Limb (tissue), 2 donors: Measurements from ENCODE around the gene KCNK5.

ENCODE experiments used
- DNase-seq, 2 donors: peaks; one replicate each; pipeline ENCODE4 v3.0.0-alpha.2; 2016; ENCODE audit errors: extremely low spot score in 2 of 2

The KCNK5 gene

DNA sequence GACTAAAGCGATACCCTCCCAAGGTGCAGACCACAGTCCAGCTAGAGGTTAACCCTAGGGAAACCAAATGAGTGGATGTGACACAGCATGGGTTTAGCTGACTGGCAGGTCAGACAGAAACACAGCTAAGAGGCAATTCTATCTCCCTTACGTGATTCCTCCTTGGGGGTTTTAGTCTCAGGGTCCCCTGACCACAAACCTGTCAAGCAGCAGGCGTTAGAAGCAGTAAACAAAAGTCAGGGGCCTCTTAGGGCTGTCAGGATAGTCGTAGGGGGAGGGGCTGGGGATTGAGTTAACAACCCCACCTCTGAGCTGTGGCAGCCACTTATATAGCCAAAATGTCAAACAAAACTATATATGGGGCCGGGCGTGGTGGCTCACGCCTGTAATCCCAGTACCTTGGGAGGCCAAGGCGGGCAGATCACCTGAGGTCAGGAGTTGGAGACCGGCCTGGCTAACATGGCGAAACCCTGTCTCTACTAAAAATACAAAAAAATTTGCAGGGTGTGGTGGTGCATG lies 13.6 kb downstream of the KCNK5 start:
- DNase-seq, result no peak

DNA sequence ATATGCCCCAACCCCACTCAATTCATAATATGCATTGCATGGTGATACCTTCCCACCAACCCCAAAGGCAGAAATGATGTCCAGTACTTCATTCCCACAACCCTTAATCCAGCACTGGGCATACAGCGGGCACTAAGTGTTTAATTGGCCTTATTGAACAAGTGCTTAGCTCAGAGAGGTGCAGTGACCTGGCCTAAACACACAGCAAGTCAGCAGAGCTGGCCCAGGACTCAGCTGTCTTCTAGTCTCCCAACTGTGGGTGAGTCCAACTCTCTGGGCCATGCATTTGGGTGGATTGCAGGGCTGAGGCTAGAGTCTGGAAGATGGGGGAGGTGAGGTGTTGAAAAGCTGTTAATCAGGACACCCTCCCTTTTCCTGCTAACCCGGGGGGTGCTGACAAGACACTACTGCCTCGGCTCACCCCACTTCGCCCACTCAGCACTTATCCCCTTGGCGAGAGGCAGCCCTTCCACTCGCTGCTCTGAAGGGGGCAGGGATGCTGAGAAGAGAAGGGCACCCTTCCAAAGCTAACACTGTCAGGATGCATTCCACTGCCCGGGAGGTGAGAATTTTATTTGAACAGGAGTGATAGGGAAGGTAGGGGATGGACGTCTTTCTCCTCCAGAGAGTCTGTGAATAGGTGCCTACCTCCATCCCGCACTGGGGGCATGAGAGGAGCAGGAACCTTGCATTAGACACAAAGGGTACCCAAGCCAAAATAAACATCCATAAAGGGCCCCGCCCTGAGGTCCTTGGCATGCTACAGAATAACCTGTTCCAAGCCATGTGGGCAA lies 14.2 kb downstream of the KCNK5 start:
- DNase-seq, result no peak

DNA sequence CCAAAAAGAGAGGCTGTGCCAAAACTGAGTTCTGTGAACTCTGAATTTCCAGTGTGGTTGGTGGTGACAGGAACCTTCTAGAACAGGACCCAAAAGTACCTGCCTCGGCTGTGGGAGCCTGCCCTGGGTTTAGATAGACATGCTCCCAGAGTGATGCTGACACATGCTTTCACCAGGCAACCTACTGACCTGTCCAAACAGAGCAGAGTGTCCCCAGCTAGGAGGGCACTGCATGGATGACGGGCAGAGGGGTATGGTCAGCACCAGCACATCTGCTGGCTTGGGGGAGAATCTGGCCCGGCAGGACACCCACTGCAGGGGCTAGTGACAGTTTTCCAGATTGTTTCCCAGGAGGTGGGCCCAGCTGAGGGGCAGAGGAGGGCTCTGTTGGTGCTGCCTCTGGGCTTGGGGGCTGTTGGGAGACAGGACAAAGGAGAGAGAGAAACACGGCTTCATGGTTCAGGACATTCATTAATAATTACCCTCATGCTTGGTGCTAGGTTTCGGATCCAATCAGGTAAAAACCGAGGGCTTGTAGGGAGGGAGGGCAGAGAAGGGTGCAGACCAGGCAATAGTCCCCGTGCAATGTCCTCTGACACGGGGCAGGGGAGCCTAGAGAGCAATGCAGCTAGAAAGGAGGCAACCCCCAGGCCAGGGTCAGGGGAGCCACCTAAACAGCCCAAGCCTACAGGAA lies 15.0 kb downstream of the KCNK5 start:
- no peak for DNase-seq

DNA sequence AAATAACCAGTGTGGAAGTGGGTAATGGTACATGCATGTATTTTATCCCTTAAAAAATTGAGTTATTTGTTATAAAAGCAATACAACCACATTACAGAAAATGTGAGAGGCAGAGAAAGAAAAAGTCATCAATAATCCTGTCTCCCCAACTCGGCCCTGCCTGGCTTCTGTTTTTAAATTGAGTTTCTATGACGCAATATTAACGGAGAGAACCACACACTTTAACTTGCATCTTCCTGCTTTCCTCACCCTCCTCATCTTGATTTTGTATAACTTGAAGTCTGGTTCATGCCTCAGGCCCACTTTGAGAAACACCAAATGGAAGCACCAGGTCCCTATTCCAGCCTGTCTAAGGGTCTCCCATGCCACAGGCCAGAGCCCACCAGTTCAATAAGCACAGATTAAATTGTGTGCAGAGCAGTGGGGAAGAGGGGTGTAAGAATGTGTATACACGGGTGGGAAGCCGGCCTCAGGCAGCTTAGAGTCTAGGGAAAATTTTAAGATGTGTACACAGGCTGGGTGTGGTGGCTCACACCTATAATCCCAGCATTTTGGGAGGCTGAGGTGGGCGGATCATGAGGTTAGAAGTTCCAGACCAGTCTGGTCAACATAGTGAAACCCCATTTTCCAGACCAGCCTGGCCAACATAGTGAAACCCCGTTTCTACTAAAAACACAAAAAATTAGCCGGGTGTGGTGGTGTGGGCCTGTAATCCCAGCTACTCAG lies 15.9 kb downstream of the KCNK5 start:
- no peak for DNase-seq

DNA sequence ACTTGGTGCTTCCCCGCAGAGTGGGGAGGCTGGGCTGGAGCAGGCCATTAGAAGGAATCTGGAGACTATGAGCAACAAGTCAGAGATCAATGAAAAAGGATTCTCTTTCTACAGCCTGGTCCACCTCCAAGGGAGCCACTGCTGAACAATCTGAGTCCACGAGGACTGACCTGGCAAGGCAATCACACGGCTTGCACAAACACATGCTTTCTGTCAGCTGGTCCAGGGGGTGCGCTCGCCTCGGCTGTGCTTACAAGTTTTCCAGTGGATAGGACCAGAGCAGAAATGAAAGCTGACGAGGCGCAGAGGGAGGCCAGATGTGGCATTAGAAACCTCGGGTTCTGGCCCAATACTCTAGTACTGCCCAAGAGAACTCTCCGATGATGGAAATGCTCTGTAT lies 18.1 kb downstream of the KCNK5 start:
- DNase-seq, result no peak

DNA sequence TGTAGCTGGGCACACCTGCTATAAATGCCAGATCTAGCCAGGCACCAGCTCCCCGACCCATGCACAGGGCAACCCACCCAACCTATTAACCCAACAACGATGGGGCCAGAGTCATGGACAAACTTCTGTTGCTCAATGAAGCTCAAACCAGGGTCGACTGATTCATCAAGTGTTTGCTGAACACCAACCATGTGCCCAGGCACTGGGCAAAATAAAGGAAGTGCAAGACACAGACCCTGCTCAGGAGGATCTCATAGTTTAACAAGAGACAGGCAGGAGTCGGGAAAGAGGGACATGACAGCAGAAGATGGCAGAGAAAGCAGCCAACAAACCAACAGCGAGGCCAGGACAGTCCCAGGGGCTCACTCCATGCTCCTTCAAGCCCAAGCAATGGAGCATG lies 18.8 kb downstream of the KCNK5 start:
- DNase-seq, result no peak

DNA sequence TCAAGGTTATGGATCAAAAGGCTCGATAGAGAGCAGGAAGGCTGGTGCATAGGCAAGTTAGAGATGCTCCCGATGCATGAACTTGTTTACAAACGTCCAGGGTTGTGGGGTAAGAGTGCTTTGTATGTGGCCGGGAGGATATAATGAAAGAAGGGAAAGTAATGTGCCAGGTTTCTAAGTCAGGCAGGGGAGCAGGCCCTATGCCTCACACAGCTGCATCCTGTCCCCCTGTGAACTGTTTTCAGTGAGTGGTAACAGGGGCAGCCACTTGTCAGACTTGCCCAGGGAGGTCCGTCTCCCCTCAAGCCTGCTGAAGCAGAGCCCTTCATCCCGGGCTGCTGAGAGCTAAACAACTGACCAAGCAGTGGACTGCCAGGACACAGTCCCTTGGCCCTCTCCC lies 19.4 kb downstream of the KCNK5 start:
- no peak for DNase-seq

DNA sequence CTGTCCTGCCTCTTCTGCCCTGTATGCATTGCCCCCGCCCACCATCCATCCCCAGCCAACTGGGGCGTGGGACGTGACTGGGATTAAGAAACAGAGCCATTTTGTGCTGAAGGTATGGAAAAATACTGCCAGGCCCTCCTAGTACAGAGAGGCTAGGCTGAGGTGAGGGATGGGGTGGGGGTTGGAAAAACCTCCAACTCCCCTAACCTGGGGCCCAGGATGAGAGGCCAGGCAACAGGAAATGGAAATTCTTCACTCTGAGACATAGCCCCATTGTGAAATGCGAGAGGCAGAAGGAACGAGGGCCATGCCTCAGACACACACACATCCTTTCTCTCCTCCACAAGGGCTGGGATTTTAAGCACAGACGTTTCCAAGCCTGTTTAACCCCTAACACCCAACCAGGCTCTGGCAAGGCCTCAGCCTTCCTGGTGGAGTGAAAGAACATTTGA lies 19.9 kb downstream of the KCNK5 start:
- DNase-seq, result peak in 1 of 2 donors; percentile 53

DNA sequence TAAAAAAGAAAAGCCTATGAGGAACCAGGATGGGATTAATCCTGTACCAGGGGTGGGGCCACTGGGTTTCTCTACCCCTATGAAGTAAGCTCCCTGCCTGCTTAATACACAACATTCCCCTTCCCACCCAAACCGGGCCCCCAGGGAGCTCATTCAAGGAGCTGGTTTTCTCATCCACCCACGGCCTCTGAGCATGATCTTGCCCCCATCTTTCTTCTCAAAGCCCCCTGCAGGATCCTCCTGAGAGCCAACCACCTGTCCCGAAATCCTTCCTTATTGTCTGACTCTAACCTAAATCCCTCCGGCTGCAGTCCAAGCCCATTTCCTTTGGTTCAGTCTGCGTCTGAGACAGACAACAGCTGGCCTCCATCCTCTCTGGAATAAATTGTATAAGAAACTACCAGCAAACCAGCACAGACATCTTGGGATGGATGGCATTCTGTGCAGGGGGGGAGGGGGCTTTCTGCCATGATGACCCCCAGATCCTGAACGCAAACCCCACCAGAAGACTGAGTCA lies 21.0 kb downstream of the KCNK5 start:
- DNase-seq, result no peak

DNA sequence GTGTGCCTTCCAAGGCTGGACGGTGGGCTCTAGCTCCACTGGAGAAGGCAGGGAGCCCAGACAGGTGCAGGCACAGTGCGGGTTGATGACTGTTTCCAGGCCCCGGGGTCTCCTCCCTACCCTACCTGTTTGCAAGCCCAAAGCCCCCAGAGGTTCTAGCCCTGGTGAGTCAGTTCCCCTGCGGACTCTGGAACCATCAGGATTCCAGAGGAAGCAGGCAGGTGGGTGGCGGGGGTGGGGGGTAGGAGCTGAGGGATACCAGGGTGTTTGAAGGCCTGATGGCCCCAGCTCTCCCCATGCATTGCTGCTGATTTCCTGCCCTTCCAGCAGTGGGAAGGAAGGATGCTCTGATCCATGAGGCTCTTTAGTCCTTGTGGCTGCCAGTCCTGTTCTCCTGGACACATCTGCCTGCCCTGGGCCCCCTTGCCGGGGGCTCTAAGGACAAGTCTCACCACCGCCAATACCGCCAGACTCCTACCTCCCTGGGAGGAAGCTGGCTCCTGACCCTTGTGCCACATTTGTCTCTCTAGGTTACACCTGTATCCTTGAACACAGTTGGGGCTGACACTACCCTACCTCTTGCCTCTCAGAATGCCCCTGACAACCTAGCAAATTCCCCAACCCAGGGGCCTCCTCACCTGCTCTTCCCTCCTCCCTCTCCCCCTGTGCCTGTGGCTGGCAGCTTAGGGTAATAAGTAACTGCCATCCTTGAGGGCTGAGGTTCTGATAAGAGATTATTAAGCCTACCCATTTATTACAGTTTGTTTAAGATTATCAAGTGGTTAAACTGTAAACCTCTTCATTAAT lies 21.7 kb downstream of the KCNK5 start:
- DNase-seq, result no peak

DNA sequence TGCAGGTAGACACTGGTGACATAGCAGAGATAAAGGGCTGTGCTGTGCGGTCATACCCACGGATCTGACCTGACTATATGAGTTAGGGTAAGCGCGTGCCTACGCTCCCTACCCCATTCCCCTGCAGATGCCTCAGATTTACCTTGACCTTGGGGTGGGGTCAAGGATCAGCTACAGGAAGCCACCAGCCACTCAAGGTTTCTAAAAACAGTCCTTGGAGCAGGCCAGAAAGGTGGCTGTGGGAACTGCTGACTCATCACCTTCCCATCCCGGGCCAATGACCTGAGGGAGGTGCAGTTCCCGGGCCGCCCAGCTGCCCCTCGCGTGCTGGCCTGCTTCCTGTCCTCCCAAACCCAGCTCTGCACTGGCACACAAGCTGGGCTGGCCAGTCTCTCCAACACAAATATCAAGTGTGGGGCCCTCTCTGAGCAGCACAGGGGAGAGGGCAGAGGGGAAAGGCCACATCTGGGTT lies 23.0 kb downstream of the KCNK5 start:
- DNase-seq, result no peak

DNA sequence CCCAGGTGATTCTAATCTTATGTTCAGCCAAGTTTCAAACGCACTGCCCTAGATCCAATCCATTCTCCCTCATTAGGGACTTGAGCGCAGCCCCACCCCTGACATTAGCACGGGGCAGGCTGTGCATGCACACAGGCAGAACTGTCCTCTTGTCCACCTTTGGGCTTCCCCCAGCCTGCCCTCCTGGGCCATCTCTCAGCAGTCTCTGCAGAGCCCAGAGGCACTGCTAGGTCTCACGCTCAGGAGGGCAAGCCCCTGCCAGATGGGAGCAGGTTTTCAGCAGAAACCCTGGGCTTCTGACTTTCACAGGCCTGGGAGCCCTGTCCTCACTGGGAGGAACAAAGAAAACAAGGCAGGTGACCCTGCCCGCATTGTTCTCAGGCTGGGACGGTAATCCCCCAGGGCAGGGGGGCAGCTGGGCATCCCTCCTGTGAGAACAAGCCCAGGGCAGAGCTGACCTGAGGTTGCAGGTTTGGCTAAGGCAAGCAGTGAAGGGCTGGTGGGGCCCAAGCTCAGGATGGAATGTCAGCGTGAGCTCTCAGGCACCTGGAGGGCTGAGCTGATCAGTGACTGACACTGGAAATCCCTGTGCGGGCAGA lies 24.5 kb downstream of the KCNK5 start:
- no peak for DNase-seq

DNA sequence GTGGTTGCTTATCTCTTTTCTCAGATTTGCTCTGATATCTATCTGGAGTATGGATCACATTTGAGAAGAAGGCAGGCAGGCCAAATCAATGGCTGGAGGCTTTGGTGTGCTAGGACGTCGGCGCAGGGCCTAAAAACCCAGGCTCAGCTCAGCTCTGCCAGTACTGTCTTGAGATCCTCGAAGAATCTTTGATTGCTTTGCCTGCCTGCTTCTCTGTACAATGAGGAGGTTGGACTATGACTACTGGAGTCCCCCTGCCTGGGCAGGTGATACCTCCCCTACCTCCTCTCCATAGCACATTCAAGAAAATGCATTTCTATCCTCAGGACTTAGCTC lies 25.1 kb downstream of the KCNK5 start:
- DNase-seq, result no peak

DNA sequence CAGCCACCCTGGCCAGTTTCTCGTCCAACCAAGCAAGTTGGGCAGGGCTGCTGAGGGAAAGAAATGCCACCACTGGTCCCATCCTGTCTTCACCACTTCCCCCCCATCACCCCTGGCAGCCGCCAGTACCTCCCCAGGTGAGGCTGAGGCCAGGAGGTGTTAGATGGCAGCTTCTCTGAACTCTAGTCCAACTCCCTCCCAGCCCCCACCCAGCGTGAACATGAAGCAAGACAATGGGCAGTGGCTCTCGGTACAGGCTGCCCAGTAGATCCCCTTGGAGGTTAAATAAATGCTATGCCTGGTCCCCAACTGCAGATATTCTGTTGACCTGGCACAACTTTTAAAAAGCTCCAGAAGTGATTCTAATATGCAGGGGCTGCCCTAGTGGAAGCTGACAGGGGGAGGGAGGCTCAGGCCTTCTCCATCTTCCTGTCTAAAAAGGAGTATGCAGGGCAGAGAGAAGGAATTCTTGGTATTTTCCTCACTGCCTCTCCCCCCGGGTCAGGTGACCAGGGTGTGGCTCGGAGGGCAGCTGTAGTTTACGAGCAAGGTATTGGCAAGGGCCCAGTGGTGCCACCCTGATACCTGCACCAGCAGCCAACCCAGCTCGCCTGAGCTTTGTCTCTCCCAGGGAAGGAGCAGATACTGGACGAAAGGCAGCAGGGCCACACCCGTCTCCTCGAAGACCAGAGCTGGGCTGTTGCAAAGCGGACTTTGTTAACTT lies 25.7 kb downstream of the KCNK5 start:
- no peak for DNase-seq

DNA sequence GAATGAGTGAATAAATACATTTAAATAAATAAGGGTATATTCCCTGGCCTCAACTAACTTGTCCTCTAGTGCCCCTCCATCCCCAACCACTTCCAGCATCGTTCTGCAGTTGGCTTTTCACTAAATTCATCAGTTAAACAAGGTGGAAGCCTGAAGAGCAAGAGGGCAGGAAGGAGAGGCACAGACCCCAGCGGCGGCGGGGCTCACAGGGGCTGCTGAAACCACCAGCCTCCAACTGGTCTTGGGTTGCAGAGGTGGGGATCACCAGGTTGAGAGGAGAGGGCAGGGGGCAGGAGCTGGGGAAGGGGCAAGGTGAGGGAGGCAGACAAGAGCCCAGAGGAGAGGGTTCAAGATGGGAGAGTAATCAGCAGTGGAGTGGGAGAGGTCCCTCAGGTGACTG lies 27.1 kb downstream of the KCNK5 start:
- DNase-seq, result no peak

DNA sequence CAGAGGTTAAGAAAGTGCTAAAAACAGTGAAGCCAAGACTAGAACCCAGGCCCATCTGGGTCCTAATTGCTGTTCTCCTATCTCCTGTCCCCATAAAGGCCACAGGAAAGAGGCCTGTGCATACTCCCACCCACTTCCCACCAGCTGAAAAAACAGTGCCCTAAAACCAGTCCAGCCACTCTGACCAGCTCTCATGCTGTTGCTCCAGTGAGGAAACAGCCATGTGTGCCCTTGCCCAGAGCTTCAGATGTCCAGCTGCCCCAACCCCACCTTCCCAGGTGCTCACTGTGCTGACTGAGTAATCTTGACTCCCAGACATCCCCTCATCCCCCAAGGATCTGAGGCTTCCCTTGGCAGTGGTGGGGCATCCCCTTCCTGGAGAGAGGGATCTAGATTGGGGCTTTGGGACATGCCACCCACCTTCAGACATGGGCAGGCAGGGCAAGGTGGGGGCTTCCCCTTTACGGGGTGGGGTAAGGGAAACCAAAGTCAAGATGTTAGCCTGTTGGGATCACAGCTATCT lies 28.7 kb downstream of the KCNK5 start:
- no peak for DNase-seq

DNA sequence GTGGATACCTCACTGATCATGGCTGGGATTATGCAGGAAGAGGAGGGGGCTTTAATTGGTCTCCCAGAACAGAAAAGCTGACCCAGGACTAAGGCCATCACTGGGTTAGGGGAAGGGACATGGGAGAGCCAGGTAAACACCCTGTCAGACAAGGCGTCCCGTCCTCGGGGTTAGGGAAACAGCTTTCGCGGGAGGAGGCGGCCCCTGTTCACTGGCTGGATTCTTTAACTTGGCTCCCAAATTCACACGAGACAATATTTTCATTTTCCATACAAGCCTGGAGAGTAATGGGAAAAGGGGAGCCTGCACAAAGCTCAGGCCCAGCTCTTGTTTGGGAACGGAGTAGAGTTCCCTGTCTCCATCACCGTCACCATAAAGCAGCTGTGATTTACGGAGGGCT lies 29.3 kb downstream of the KCNK5 start:
- DNase-seq, result no peak

DNA sequence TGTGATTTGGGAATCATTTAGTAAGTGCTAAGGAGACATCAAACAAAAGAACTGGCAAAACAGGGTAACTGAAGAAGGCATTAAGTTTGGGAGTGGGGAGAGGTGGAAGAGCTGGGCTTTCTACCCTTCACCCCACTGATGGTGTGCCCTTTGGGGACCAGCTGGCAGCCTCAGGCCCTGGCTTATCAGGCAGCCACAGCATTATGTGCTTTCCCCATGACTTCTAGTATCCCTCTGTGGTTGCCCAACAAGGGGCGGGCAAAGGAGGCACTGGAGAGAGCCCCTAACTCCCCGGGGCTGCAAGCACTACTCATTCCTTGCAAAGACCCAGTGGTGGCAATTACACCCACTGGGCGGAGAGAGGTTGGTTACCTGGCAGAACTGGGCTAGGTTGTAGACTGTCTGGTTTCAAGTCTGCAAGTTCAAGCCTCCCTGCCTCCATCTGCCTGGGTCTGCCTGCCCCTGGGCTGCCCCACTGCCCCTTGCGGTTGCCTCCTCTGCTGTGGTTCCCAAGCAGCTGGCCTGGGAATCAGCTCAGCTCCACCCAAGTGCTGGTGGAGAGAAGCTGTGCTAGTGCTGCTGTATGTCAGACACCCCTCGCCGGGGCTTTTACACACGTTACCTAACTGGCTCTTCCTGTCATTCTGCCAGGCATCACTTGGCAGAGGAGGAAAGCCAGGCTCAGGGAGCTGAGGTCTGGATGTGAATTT lies 29.9 kb downstream of the KCNK5 start:
- no peak for DNase-seq

DNA sequence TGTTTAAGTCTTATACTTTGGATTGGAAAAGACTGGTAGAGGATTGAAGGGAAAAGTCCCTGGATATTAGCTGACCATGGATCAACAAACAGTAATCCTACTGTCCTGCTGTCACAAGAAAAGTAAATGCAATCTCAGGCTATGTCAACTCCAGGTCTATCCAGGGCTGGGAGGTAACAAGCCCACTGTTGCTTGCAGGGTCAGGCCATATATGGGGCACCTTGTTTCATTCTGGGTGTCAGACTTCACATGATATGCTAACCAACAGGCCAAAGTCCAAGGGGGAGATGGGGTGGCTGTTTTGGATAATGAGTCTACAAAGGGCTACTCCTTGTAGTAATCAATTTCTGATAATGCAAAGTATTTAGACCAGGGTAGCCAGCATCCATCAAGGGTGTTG lies 30.7 kb downstream of the KCNK5 start:
- no peak for DNase-seq
